SK-N-SH (cell line): ENCODE results near the gene GPT2. TPM values are rescaled to one million over a fixed set of nuclear protein-coding genes. Genes with fewer than 3 reads are reported as not detected.

Source experiments
- CTCF ChIA-PET: fragments of 300-600, 350-600 bp; formaldehyde crosslinking; extraction: SDS; loops from one replicate; lab custom pipeline; 2021; lab: Yijun Ruan, JAX
- POLR2A ChIA-PET: fragments of 350-600 bp; sonication (Branson Sonifier 250); formaldehyde crosslinking; extraction: SDS; loops from one replicate; lab custom pipeline; 2020; ENCODE audit warnings: antibody characterized with exemption, inconsistent platforms; lab: Yijun Ruan, JAX
- DNase-seq: peaks from one replicate; pipeline ENCODE4 v3.0.0; 2012
- H2AFZ ChIP-seq: fragments of 200-600 bp; sonication (generic); 2 replicates; pipeline ENCODE4 v1.8.1; 2016; ENCODE audit warnings: antibody characterized with exemption, mild to moderate bottlenecking, low read depth
- H3F3A ChIP-seq: fragments of 200-600 bp; sonication (generic); replicated peaks from 2 replicates; pipeline ENCODE3; 2016; ENCODE audit warnings: antibody characterized with exemption, mild to moderate bottlenecking; ENCODE audit not compliant: insufficient read depth
- H3K27ac ChIP-seq, 2 experiments: fragments of 200-500 bp in 1 of 2; fragments of 200-600 bp in 1 of 2; sonication (Bioruptor generic) in 1 of 2; sonication (generic), shearing (Covaris generic) in 1 of 2; 2 replicates each; pipeline versions ENCODE4 v1.5.1 to v1.6.1; 2014 to 2016; ENCODE audit warnings: low read depth in 2 of 2, inconsistent platforms in 1 of 2, low read length in 1 of 2, mild to moderate bottlenecking in 1 of 2, mixed read lengths in 1 of 2
- H3K27me3 ChIP-seq: fragments of 200-600 bp; sonication (generic), shearing (Covaris generic); 2 replicates; pipeline ENCODE4 v1.6.1; 2016; ENCODE audit warnings: mixed run types; ENCODE audit not compliant: insufficient read depth
- H3K36me3 ChIP-seq, 2 experiments: fragments of 200-500 bp in 1 of 2; fragments of 200-600 bp in 1 of 2; sonication (Bioruptor generic) in 1 of 2; sonication (generic) in 1 of 2; replicated peaks in 1 of 2; 2 replicates each; pipeline versions ENCODE3 to v1.5.1; 2014 to 2016; ENCODE audit warnings: low read length in 1 of 2, mild to moderate bottlenecking in 1 of 2; ENCODE audit not compliant: insufficient read depth in 2 of 2, control insufficient read depth in 1 of 2
- H3K4me1 ChIP-seq, 2 experiments: fragments of 200-500 bp in 1 of 2; fragments of 200-600 bp in 1 of 2; sonication (Bioruptor generic) in 1 of 2; sonication (generic), shearing (Covaris generic) in 1 of 2; 2 replicates each; pipeline versions ENCODE4 v1.5.1 to v1.6.1; 2014 to 2016; ENCODE audit warnings: low read depth in 1 of 2, low read length in 1 of 2, mixed run types in 1 of 2; ENCODE audit not compliant: insufficient read depth in 2 of 2, control insufficient read depth in 1 of 2
- H3K4me2 ChIP-seq: fragments of 200-600 bp; sonication (generic), shearing (Covaris generic); 2 replicates; pipeline ENCODE4 v1.6.1; 2017; ENCODE audit warnings: mixed run types
- H3K4me3 ChIP-seq, 2 experiments: fragments of 200-500 bp in 1 of 2; fragments of 200-600 bp in 1 of 2; sonication (Bioruptor generic) in 1 of 2; sonication (generic), shearing (Covaris generic) in 1 of 2; 2 replicates each; pipeline versions ENCODE4 v1.5.1 to v1.8.1; 2014 to 2016; ENCODE audit warnings: low read depth in 2 of 2, inconsistent platforms in 1 of 2, low read length in 1 of 2, mild to moderate bottlenecking in 1 of 2, mixed read lengths in 1 of 2, moderate library complexity in 1 of 2
- H3K79me2 ChIP-seq: fragments of 200-600 bp; sonication (generic); 2 replicates; pipeline ENCODE4 v1.8.1; 2017; ENCODE audit warnings: mild to moderate bottlenecking; ENCODE audit not compliant: insufficient read depth
- H3K9ac ChIP-seq: fragments of 200-600 bp; sonication (generic); 2 replicates; pipeline ENCODE4 v1.6.1; 2017; ENCODE audit warnings: mixed run types
- H3K9me2 ChIP-seq: fragments of 200-600 bp; sonication (generic); 2 replicates; pipeline ENCODE4 v1.6.1; 2017; ENCODE audit warnings: mixed run types
- H3K9me3 ChIP-seq: fragments of 200-600 bp; sonication (generic); 2 replicates; pipeline ENCODE4 v1.6.1; 2017; ENCODE audit warnings: mixed run types, mild to moderate bottlenecking, moderate library complexity
- H4K20me1 ChIP-seq: fragments of 200-600 bp; sonication (generic); 2 replicates; pipeline ENCODE4 v1.6.1; 2017; ENCODE audit warnings: mild to moderate bottlenecking, mixed run types; ENCODE audit not compliant: insufficient read depth
- ELF1 ChIP-seq: IDR thresholded peaks from 2 replicates; pipeline ENCODE4 v1.4.0; 2012
- EP300 ChIP-seq, 2 experiments: IDR thresholded peaks; 2 replicates each; pipeline versions ENCODE4 v1.4.0 to v1.6.1; 2012; ENCODE audit warnings: borderline replicate concordance in 1 of 2, low read depth in 1 of 2, low read length in 1 of 2
- EZH2phosphoT487 ChIP-seq: fragments of 200-600 bp; sonication (generic); IDR thresholded peaks from 2 replicates; pipeline ENCODE4 v1.6.1; 2017; ENCODE audit warnings: low read depth, mixed run types, mild to moderate bottlenecking, antibody characterized with exemption, moderate library complexity, borderline replicate concordance
- FOXM1 ChIP-seq: IDR thresholded peaks from 2 replicates; pipeline ENCODE4 v1.4.0; 2012; ENCODE audit warnings: low read depth, mild to moderate bottlenecking
- JUND ChIP-seq: IDR thresholded peaks from 2 replicates; pipeline ENCODE4 v1.4.0; 2012
- MEF2A ChIP-seq: IDR thresholded peaks from 2 replicates; pipeline ENCODE4 v1.4.0; 2012; ENCODE audit warnings: low read depth, borderline replicate concordance
- NFIC ChIP-seq: IDR thresholded peaks from 2 replicates; pipeline ENCODE4 v1.4.0; 2012; ENCODE audit warnings: borderline replicate concordance
- RAD21 ChIP-seq: IDR thresholded peaks from 2 replicates; pipeline ENCODE4 v1.6.1; 2012; ENCODE audit warnings: mild to moderate bottlenecking, low read length
- RCOR1 ChIP-seq: fragments of 150-350 bp; IDR thresholded peaks from 2 replicates; pipeline ENCODE4 v1.6.1; 2017; ENCODE audit warnings: antibody characterized with exemption, low read length
- RFX5 ChIP-seq: IDR thresholded peaks from 2 replicates; pipeline ENCODE4 v1.6.1; 2012; ENCODE audit warnings: mild to moderate bottlenecking, improper control_type of control experiment, low read length
- TAF1 ChIP-seq: IDR thresholded peaks from 2 replicates; pipeline ENCODE4 v1.6.1; 2012; ENCODE audit warnings: low read depth, mild to moderate bottlenecking, low read length, moderate library complexity, borderline replicate concordance
- TCF12 ChIP-seq: IDR thresholded peaks from 2 replicates; pipeline ENCODE4 v1.4.0; 2012
- TEAD4 ChIP-seq: IDR thresholded peaks from 2 replicates; pipeline ENCODE4 v1.4.0; 2012; ENCODE audit warnings: mild to moderate bottlenecking, borderline replicate concordance; ENCODE audit not compliant: insufficient read depth
- YY1 ChIP-seq: IDR thresholded peaks from 2 replicates; pipeline ENCODE4 v1.4.0; 2012; ENCODE audit warnings: low read depth, mild to moderate bottlenecking
- WGBS: methylation state at CpG from one replicate; pipeline ENCODE4 v1.1.6; 2017; ENCODE audit warnings: low lambda C conversion rate; 5-methylcytosine and 5-hydroxymethylcytosine counted together
- polyA plus RNA-seq, 3 experiments: library from polyadenylated mRNA; depleted of rRNA; stranded (reverse); fragments of >200 nt; gene quantifications; 2 replicates each; pipeline ENCODE4 v1.2.3, GENCODE V29; 2012
- TF ChIP-seq, protein P1 (sequence below): IDR thresholded peaks from 2 replicates; pipeline ENCODE4 v1.6.1; 2012; ENCODE audit warnings: mild to moderate bottlenecking, low read depth, low read length, moderate library complexity
- TF ChIP-seq, protein P2 (sequence below): IDR thresholded peaks from 2 replicates; pipeline ENCODE4 v1.4.0; 2012; ENCODE audit warnings: low read depth, borderline replicate concordance
- TF ChIP-seq, protein P3 (sequence below): IDR thresholded peaks from 2 replicates; pipeline ENCODE4 v1.4.0; 2012; ENCODE audit warnings: low read depth
- TF ChIP-seq, protein P4 (sequence below): IDR thresholded peaks from 2 replicates; pipeline ENCODE4; 2012
- TF ChIP-seq, protein P5 (sequence below): IDR thresholded peaks from 2 replicates; pipeline ENCODE4 v1.4.0; 2012; ENCODE audit warnings: low read depth, borderline replicate concordance

The GPT2 gene
- polyA plus RNA-seq, 1 of the 3 experiments (the other 2 are of a cell fraction), result 19.9 TPM

DNA sequence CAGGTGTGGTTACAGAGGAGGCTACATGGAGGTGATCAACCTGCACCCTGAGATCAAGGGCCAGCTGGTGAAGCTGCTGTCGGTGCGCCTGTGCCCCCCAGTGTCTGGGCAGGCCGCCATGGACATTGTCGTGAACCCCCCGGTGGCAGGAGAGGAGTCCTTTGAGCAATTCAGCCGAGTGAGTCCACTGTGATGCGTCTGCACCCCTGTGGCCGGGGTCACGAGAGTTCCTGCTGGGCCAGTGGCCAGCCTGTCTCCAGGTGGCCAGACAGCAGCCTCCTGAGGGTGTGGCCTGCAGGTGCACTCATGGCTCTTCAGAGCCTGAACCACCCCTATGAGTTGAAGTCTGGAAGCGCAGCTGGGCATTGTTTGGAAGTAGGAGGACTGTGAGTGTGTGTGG is 38.1 kb downstream of the GPT2 start:
- H3K36me3 ChIP-seq, result peaks cover 12 to 46% of the 10 kb centered on the region in 2 experiments
- WGBS, result 96% methylated on average over 4 of the region's 10 CpGs
- H3K79me2 ChIP-seq, result no peaks in the 10 kb centered on the region
- H3F3A ChIP-seq, result no peaks in the 10 kb centered on the region
- no peaks in the 10 kb centered on the region for H4K20me1 ChIP-seq
- TF ChIP-seq NFIC (no peak), ELF1 (no peak), EP300 (IDR thresholded peaks at IDR 0.05; ENCODE audit: borderline replicate concordance in 1 of 2, low read depth in 1 of 2, low read length in 1 of 2) (no peak), TCF12 (no peak), TAF1 (no peak), RCOR1 (no peak), JUND (no peak), RFX5 (no peak), MEF2A (no peak), EZH2phosphoT487 (no peak), YY1 (no peak), TEAD4 (no peak), FOXM1 (no peak), RAD21 (no peak)
- TF ChIP-seq, protein P1, sequence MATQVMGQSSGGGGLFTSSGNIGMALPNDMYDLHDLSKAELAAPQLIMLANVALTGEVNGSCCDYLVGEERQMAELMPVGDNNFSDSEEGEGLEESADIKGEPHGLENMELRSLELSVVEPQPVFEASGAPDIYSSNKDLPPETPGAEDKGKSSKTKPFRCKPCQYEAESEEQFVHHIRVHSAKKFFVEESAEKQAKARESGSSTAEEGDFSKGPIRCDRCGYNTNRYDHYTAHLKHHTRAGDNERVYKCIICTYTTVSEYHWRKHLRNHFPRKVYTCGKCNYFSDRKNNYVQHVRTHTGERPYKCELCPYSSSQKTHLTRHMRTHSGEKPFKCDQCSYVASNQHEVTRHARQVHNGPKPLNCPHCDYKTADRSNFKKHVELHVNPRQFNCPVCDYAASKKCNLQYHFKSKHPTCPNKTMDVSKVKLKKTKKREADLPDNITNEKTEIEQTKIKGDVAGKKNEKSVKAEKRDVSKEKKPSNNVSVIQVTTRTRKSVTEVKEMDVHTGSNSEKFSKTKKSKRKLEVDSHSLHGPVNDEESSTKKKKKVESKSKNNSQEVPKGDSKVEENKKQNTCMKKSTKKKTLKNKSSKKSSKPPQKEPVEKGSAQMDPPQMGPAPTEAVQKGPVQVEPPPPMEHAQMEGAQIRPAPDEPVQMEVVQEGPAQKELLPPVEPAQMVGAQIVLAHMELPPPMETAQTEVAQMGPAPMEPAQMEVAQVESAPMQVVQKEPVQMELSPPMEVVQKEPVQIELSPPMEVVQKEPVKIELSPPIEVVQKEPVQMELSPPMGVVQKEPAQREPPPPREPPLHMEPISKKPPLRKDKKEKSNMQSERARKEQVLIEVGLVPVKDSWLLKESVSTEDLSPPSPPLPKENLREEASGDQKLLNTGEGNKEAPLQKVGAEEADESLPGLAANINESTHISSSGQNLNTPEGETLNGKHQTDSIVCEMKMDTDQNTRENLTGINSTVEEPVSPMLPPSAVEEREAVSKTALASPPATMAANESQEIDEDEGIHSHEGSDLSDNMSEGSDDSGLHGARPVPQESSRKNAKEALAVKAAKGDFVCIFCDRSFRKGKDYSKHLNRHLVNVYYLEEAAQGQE, result no peak
- TF ChIP-seq, protein P2, sequence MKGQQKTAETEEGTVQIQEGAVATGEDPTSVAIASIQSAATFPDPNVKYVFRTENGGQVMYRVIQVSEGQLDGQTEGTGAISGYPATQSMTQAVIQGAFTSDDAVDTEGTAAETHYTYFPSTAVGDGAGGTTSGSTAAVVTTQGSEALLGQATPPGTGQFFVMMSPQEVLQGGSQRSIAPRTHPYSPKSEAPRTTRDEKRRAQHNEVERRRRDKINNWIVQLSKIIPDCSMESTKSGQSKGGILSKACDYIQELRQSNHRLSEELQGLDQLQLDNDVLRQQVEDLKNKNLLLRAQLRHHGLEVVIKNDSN, result no peak
- TF ChIP-seq, protein P3, sequence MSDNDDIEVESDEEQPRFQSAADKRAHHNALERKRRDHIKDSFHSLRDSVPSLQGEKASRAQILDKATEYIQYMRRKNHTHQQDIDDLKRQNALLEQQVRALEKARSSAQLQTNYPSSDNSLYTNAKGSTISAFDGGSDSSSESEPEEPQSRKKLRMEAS, result no peak
- TF ChIP-seq, protein P4, sequence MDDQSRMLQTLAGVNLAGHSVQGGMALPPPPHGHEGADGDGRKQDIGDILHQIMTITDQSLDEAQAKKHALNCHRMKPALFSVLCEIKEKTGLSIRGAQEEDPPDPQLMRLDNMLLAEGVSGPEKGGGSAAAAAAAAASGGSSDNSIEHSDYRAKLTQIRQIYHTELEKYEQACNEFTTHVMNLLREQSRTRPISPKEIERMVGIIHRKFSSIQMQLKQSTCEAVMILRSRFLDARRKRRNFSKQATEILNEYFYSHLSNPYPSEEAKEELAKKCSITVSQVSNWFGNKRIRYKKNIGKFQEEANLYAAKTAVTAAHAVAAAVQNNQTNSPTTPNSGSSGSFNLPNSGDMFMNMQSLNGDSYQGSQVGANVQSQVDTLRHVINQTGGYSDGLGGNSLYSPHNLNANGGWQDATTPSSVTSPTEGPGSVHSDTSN, result no peak
- TF ChIP-seq, protein P5, sequence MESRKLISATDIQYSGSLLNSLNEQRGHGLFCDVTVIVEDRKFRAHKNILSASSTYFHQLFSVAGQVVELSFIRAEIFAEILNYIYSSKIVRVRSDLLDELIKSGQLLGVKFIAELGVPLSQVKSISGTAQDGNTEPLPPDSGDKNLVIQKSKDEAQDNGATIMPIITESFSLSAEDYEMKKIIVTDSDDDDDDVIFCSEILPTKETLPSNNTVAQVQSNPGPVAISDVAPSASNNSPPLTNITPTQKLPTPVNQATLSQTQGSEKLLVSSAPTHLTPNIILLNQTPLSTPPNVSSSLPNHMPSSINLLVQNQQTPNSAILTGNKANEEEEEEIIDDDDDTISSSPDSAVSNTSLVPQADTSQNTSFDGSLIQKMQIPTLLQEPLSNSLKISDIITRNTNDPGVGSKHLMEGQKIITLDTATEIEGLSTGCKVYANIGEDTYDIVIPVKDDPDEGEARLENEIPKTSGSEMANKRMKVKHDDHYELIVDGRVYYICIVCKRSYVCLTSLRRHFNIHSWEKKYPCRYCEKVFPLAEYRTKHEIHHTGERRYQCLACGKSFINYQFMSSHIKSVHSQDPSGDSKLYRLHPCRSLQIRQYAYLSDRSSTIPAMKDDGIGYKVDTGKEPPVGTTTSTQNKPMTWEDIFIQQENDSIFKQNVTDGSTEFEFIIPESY, result no peak
- DNase-seq, result no peak
- no peak overlapping the region for H3K4me3 ChIP-seq
- ChIA-PET CTCF (interaction anchor here (0.9 to 4.0 kb wide), 5 partner anchors 9 to 249 kb away, joined by 3 to 28 read pairs (median 5); no protein-coding TSS in a partner anchor), POLR2A (no interaction called here)
- H3K9ac ChIP-seq, result no peak overlapping the region
- H3K9me3 ChIP-seq, result no peaks in the 10 kb centered on the region
- H3K27me3 ChIP-seq, result no peaks in the 10 kb centered on the region
- H2AFZ ChIP-seq, result no peak overlapping the region
- no peak overlapping the region for H3K4me2 ChIP-seq
- no peaks in the 10 kb centered on the region; a peak in 1 of 4 replicates for H3K4me1 ChIP-seq
- no peak overlapping the region for H3K27ac ChIP-seq
- H3K9me2 ChIP-seq, result no peaks in the 10 kb centered on the region
